GM20000 (cell line): Measurements from ENCODE around the gene MMD2.

ENCODE experiments used
- DNase-seq: peaks from one replicate; pipeline ENCODE4 v3.0.0; 2012; ENCODE audit warnings: low spot score
- CTCF ChIP-seq: IDR thresholded peaks from 2 replicates; pipeline ENCODE4 v1.5.1; 2012; ENCODE audit warnings: mild to moderate bottlenecking, control low read depth; ENCODE audit errors: extremely low read depth, missing control alignments

The MMD2 gene

GRCh38 chr7:4934419-4935025 lies 24.5 kb downstream of the MMD2 start:
- no peak for DNase-seq
- TF ChIP-seq CTCF = no peak

GRCh38 chr7:4931943-4932342 lies 27.0 kb downstream of the MMD2 start:
- no peak for TF ChIP-seq CTCF
- no peak for DNase-seq

- TF ChIP-seq CTCF = no peak
Measured at GRCh38 chr7:4929005-4929404, 30.0 kb downstream of the MMD2 start.

GRCh38 chr7:4928445-4928844 lies 30.5 kb downstream of the MMD2 start:
- TF ChIP-seq CTCF = no peak

More at GRCh38 chr7:4929005-4929404, 30.0 kb downstream of the MMD2 start:
- DNase-seq = no peak

GRCh38 chr7:4919969-4920766 lies 38.8 kb downstream of the MMD2 start:
- TF ChIP-seq CTCF = no peak
- no peak for DNase-seq

More at GRCh38 chr7:4928445-4928844, 30.5 kb downstream of the MMD2 start:
- no peak for DNase-seq

GRCh38 chr7:4916113-4916512 lies 42.9 kb downstream of the MMD2 start:
- DNase-seq = no peak
- no peak for TF ChIP-seq CTCF

- no peak for DNase-seq
- no peak for TF ChIP-seq CTCF
Measured at GRCh38 chr7:4911111-4911828, 47.7 kb downstream of the MMD2 start.
